CD14-positive monocyte (primary cell): Measurements from ENCODE around the gene TRIM50. TPM values are rescaled to one million over a fixed set of nuclear protein-coding genes. Genes with fewer than 3 reads are reported as not detected.

Experiments
- DNase-seq, 3 donors: peaks; one replicate each; pipeline ENCODE4 v3.0.0-alpha.2; 2011 to 2022
- H2AFZ ChIP-seq: 2 replicates; pipeline ENCODE4 v1.6.0; 2012; ENCODE audit warnings: mild to moderate bottlenecking, low read depth, low read length, inconsistent platforms; ENCODE audit not compliant: insufficient read depth, poor library complexity, severe bottlenecking
- H3K27ac ChIP-seq, 2 donors: 1 replicate in 1 of 2; 2 replicates in 1 of 2; pipeline ENCODE4 v1.5.1; 2012 to 2013; ENCODE audit warnings: low read length in 2 of 2, control low read depth in 1 of 2, inconsistent platforms in 1 of 2, low read depth in 1 of 2, mild to moderate bottlenecking in 1 of 2
- H3K27me3 ChIP-seq, 2 donors: one replicate each; pipeline versions ENCODE4 v1.6.0 to v1.6.1; 2011 to 2013; ENCODE audit warnings: low read length in 2 of 2; ENCODE audit not compliant: control insufficient read depth in 2 of 2, insufficient read depth in 2 of 2
- H3K36me3 ChIP-seq, 2 donors: replicated peaks in 1 of 2; 1 replicate in 1 of 2; 2 replicates in 1 of 2; pipeline versions ENCODE4 v1.5.1 to v1.6.1; 2012 to 2013; ENCODE audit warnings: low read length in 2 of 2, control low read depth in 1 of 2, inconsistent platforms in 1 of 2, mild to moderate bottlenecking in 1 of 2; ENCODE audit not compliant: insufficient read depth in 2 of 2, control insufficient read depth in 1 of 2
- H3K4me1 ChIP-seq, 2 donors: 1 replicate in 1 of 2; 2 replicates in 1 of 2; pipeline versions ENCODE4 v1.5.1 to v1.6.1; 2012 to 2013; ENCODE audit warnings: low read length in 2 of 2, control low read depth in 1 of 2, inconsistent platforms in 1 of 2, mild to moderate bottlenecking in 1 of 2, moderate library complexity in 1 of 2; ENCODE audit not compliant: insufficient read depth in 2 of 2, control insufficient read depth in 1 of 2
- H3K4me2 ChIP-seq: replicated peaks from 2 replicates; pipeline ENCODE3; 2012; ENCODE audit warnings: low read length, moderate library complexity, mild to moderate bottlenecking; ENCODE audit not compliant: poor library complexity, severe bottlenecking; ENCODE audit errors: extremely low read depth
- H3K4me3 ChIP-seq, 3 experiments: fragments of 200-600 bp in 1 of 3; sonication (generic) in 1 of 3; replicated peaks in 1 of 3; 1 replicate in 2 of 3; 2 replicates in 1 of 3; pipeline ENCODE4 v1.5.1; 2011 to 2013; ENCODE audit warnings: low read length in 3 of 3, mild to moderate bottlenecking in 3 of 3, control low read depth in 2 of 3, low read depth in 2 of 3, inconsistent platforms in 1 of 3, moderate library complexity in 1 of 3
- H3K79me2 ChIP-seq: 2 replicates; pipeline ENCODE4 v1.6.0; 2012; ENCODE audit warnings: mild to moderate bottlenecking, control low read depth, inconsistent platforms, low read length, moderate library complexity; ENCODE audit not compliant: insufficient read depth
- H3K9ac ChIP-seq: 2 replicates; pipeline ENCODE4 v1.6.0; 2017; ENCODE audit warnings: low read length, mild to moderate bottlenecking; ENCODE audit not compliant: insufficient read depth, poor library complexity, severe bottlenecking
- H3K9me3 ChIP-seq, 2 donors: replicated peaks in 1 of 2; 1 replicate in 1 of 2; 2 replicates in 1 of 2; pipeline versions ENCODE4 v1.5.1 to v1.6.1; 2012 to 2013; ENCODE audit warnings: low read length in 2 of 2, control low read depth in 1 of 2; ENCODE audit not compliant: control insufficient read depth in 1 of 2, insufficient read depth in 1 of 2
- H4K20me1 ChIP-seq: 2 replicates; pipeline ENCODE4 v1.6.0; 2012; ENCODE audit warnings: mild to moderate bottlenecking, low read length, control low read depth, moderate library complexity; ENCODE audit not compliant: insufficient read depth
- H3K27ac Mint-ChIP-seq, 7 donors: one replicate each; pipeline ENCODE4 v1.8.0; 2020; ENCODE audit warnings: mild to moderate bottlenecking in 7 of 7, mixed read lengths in 7 of 7, moderate library complexity in 6 of 7, inconsistent platforms in 2 of 7
- H3K27me3 Mint-ChIP-seq, 3 donors: one replicate each; pipeline ENCODE4 v1.8.0; 2021 to 2022; ENCODE audit warnings: low read depth in 3 of 3, mild to moderate bottlenecking in 3 of 3, mixed read lengths in 3 of 3, moderate library complexity in 3 of 3, inconsistent platforms in 1 of 3
- H3K36me3 Mint-ChIP-seq, 2 donors: one replicate each; pipeline ENCODE4 v1.8.0; 2020; ENCODE audit warnings: mixed read lengths in 2 of 2, inconsistent platforms in 1 of 2, mild to moderate bottlenecking in 1 of 2
- H3K4me1 Mint-ChIP-seq: one replicate; pipeline ENCODE4 v1.8.0; 2020; ENCODE audit warnings: mild to moderate bottlenecking, mixed read lengths
- H3K4me3 Mint-ChIP-seq, 2 donors: one replicate each; pipeline ENCODE4 v1.8.0; 2020; ENCODE audit warnings: mild to moderate bottlenecking in 2 of 2, mixed read lengths in 2 of 2, moderate library complexity in 1 of 2
- H3K9me3 Mint-ChIP-seq, 7 donors: one replicate each; pipeline ENCODE4 v1.8.0; 2020 to 2022; ENCODE audit warnings: mixed read lengths in 7 of 7, mild to moderate bottlenecking in 6 of 7, moderate library complexity in 6 of 7, inconsistent platforms in 2 of 7
- WGBS: methylation state at CpG from one replicate; pipeline ENCODE4 v1.1.5; 2013; ENCODE audit warnings: missing lambda C conversion rate; ENCODE audit not compliant: insufficient coverage; 5-methylcytosine and 5-hydroxymethylcytosine counted together
- intact Hi-C, 2 donors: fragments of 100-400 bp; cut with micrococcal nuclease; formaldehyde crosslinking; loops; one replicate each; pipeline versions ENCODE4 v1.15.0 to v1.15.1; 2023
- polyA plus RNA-seq, 3 donors: library from polyadenylated mRNA; depleted of rRNA in 1 of 3; unstranded in 2 of 3; stranded (reverse) in 1 of 3; fragments of 300-500 nt in 2 of 3; fragments of >200 nt in 1 of 3; fragmentation: Illumina TruSeq in 2 of 3; gene quantifications; 1 replicate in 2 of 3; 2 replicates in 1 of 3; pipeline ENCODE4 v1.2.3, GENCODE V29; 2012 to 2021
- TF ChIP-seq, protein P1 (sequence below): fragments of 200-600 bp; IDR thresholded peaks from one replicate; pipeline ENCODE4 v1.8.0; 2022; ENCODE audit warnings: antibody characterized with exemption, mild to moderate bottlenecking

TRIM50 gene
- polyA plus RNA-seq, 3 donors = not detected

DNA sequence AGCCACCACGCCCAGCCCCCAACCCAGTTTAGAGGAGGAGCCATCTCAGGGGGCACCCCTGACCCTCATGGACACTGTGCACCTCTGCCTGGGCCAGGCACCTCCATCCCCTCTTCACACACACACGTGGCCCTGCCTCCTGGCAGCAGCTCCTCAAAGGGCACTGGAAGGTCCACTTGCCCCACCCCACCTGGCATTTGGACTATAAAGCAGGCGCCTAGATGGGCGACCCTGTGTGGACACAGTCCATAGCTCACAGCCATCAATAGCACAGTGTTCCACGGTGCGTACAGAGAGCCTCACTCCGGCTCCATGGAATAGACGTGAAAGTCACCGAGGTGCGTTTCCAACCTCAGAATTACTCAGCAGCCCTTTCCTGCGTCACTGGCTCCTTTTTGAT is 41.1 kb upstream of the TRIM50 start:
- 73% methylated on average over 10 of the region's 11 CpGs for WGBS
- H3K27me3 Mint-ChIP-seq = peaks cover 3 to 10% (median 3%) of the 10 kb centered on the region in 3 donors
- no peak for DNase-seq
- Histone ChIP-seq H3K4me1 (peaks cover 14 to 15% of the 10 kb centered on the region in 2 donors), H3K27ac (no peak overlapping the region), H4K20me1 (no peaks in the 10 kb centered on the region), H3K4me2 (no peak overlapping the region), H2AFZ (no peak overlapping the region), H3K79me2 (no peaks in the 10 kb centered on the region), H3K4me3 (no peak overlapping the region), H3K9me3 (no peaks in the 10 kb centered on the region), H3K9ac (no peak overlapping the region), H3K27me3 (no peaks in the 10 kb centered on the region), H3K36me3 (no peaks in the 10 kb centered on the region)
- H3K4me3 Mint-ChIP-seq = no peak overlapping the region
- peaks cover 0 to 2% (median 0%) of the 10 kb centered on the region in 7 donors for H3K9me3 Mint-ChIP-seq
- no peaks in the 10 kb centered on the region for H3K36me3 Mint-ChIP-seq
- peaks cover 20% of the 10 kb centered on the region for H3K4me1 Mint-ChIP-seq
- H3K27ac Mint-ChIP-seq = peak overlapping the region in 1 of 7 donors; percentile 54
- TF ChIP-seq, protein P1, sequence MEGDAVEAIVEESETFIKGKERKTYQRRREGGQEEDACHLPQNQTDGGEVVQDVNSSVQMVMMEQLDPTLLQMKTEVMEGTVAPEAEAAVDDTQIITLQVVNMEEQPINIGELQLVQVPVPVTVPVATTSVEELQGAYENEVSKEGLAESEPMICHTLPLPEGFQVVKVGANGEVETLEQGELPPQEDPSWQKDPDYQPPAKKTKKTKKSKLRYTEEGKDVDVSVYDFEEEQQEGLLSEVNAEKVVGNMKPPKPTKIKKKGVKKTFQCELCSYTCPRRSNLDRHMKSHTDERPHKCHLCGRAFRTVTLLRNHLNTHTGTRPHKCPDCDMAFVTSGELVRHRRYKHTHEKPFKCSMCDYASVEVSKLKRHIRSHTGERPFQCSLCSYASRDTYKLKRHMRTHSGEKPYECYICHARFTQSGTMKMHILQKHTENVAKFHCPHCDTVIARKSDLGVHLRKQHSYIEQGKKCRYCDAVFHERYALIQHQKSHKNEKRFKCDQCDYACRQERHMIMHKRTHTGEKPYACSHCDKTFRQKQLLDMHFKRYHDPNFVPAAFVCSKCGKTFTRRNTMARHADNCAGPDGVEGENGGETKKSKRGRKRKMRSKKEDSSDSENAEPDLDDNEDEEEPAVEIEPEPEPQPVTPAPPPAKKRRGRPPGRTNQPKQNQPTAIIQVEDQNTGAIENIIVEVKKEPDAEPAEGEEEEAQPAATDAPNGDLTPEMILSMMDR = no peak
- intact Hi-C loops = no loop called here

- H3K4me2 ChIP-seq = no peak overlapping the region
- H3K9me3 ChIP-seq = no peaks in the 10 kb centered on the region
- Mint-ChIP-seq H3K4me3 (no peak overlapping the region), H3K27me3 (peaks cover 3 to 10% (median 4%) of the 10 kb centered on the region in 3 donors), H3K27ac (peak overlapping the region in 4 of 7 donors; percentile 24 to 79 (median 62)), H3K9me3 (peaks cover 0 to 2% (median 0%) of the 10 kb centered on the region in 7 donors), H3K4me1 (peaks cover 16% of the 10 kb centered on the region), H3K36me3 (no peaks in the 10 kb centered on the region)
- no peaks in the 10 kb centered on the region for H3K79me2 ChIP-seq
- WGBS = 96% methylated on average over 12 of the region's 12 CpGs
- intact Hi-C loops = no loop called here
- H3K4me1 ChIP-seq = peaks cover 14 to 15% of the 10 kb centered on the region in 2 donors
- no peaks in the 10 kb centered on the region for H4K20me1 ChIP-seq
- peak overlapping the region in 1 of 2 donors; percentile 12 for H3K27ac ChIP-seq
- H3K4me3 ChIP-seq = no peak overlapping the region
- no peaks in the 10 kb centered on the region for H3K27me3 ChIP-seq
- H3K36me3 ChIP-seq = no peaks in the 10 kb centered on the region
- TF ChIP-seq, protein P1 = no peak
- no peak overlapping the region for H2AFZ ChIP-seq
- H3K9ac ChIP-seq = no peak overlapping the region
- no peak for DNase-seq
Observed at GRCh38 chr7:73366990-73367389, 39.1 kb upstream of the TRIM50 start.
